IPS DF 6.9 (cell line): ENCODE results near the gene CXCR1.

Experiments
- DNase-seq: peaks from one replicate; pipeline ENCODE4 v3.0.0-alpha.2; 2013; ENCODE audit warnings: low read depth, low spot score
- H3K27ac ChIP-seq: one replicate; pipeline ENCODE4 v1.5.1; 2013; ENCODE audit warnings: low read length, control low read depth
- H3K27me3 ChIP-seq: 2 replicates; pipeline ENCODE4 v1.6.1; 2013; ENCODE audit warnings: mild to moderate bottlenecking, low read length; ENCODE audit not compliant: control insufficient read depth, insufficient read depth
- H3K36me3 ChIP-seq: 2 replicates; pipeline ENCODE4 v1.6.1; 2013; ENCODE audit warnings: low read length; ENCODE audit not compliant: control insufficient read depth, insufficient read depth
- H3K4me1 ChIP-seq: 2 replicates; pipeline ENCODE4 v1.6.1; 2013; ENCODE audit warnings: low read length; ENCODE audit not compliant: control insufficient read depth, insufficient read depth
- H3K4me3 ChIP-seq: 2 replicates; pipeline ENCODE4 v1.5.1; 2013; ENCODE audit warnings: mild to moderate bottlenecking, low read length
- H3K9me3 ChIP-seq: 2 replicates; pipeline ENCODE4 v1.6.1; 2013; ENCODE audit warnings: low read length, inconsistent platforms; ENCODE audit not compliant: control insufficient read depth, insufficient read depth
- WGBS: extraction: QIAGEN DNeasy Blood & Tissue Kit; methylation state at CpG from one replicate; pipeline ENCODE4 v1.1.7; 2013; ENCODE audit warnings: mixed read lengths, missing lambda C conversion rate; ENCODE audit not compliant: insufficient read length, insufficient coverage; 5-methylcytosine and 5-hydroxymethylcytosine counted together

Gene CXCR1

DNA sequence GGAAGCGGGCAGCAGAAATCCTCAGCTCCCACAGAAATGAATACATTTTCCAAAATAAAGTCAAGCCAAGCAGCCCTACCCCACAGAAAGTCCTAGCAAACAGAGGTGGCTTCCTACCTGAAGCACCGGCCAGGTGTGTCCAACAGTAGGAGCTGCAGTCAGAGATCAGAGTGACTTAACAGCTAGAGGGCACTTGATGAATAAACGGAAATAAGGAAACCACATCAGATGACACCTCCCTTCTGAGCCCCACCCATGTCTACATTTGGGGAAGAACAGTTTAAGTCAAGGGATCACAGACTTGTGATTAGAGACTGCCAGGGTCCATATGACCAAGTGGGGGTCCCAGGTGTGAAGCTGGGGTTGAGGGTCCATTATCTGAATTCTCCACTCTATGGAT, at the start of gene CXCR1:
Gene CXCR1 (minus strand): TSS at position 172 of the 400 bp plus-strand sequence. CDS start 1,751 bp downstream, outside the sequence.
- H3K9me3 ChIP-seq = no peaks in the 10 kb centered on the region
- WGBS = no CpG with 5 or more reads among the region's 3 CpGs
- H3K4me3 ChIP-seq = no peak within 1 kb of the TSS
- peaks cover 2% of the 10 kb centered on the region; the same call in 1 of the 2 replicates for H3K4me1 ChIP-seq
- no peaks in the 10 kb centered on the region for H3K27me3 ChIP-seq
- no peaks in the 10 kb centered on the region for H3K36me3 ChIP-seq
- H3K27ac ChIP-seq = no peak within 1 kb of the TSS
- no peak for DNase-seq

DNA sequence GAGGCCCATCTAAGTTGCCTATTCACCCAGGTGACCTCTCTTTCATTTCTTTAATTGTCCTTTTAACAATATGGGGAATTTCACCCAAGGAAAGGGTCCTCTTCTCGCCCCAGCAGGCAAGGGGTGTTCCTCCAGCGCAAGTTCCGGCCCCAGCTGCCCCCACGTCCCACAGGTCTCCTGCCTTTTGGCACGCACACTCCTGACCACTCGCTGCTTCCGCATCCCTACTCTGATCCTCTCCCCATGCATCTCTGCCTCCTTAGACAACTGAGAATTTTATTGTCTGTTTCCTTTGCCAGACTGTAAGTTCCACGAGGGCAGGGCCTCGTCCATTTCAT, 49.5 kb upstream of the CXCR1 start:
- Histone ChIP-seq H3K9me3 (no peaks in the 10 kb centered on the region), H3K27me3 (no peaks in the 10 kb centered on the region), H3K4me3 (peak overlapping the region; percentile 66; the same call in 1 of the 2 replicates), H3K27ac (no peak overlapping the region), H3K36me3 (no peaks in the 10 kb centered on the region), H3K4me1 (0 out of 2 replicates have a peak, but pooled peaks cover 2% of the 10 kb centered on the region)
- no peak for DNase-seq
- no CpG with 5 or more reads among the region's 9 CpGs for WGBS

- Histone ChIP-seq H3K27ac (no peak overlapping the region), H3K27me3 (no peaks in the 10 kb centered on the region), H3K4me3 (no peak overlapping the region), H3K4me1 (0 out of 2 replicates have a peak, but pooled peaks cover 2% of the 10 kb centered on the region), H3K9me3 (no peaks in the 10 kb centered on the region), H3K36me3 (no peaks in the 10 kb centered on the region)
- DNase-seq = no peak
- WGBS = no CpG with 5 or more reads among the region's 1 CpG
Observed at GRCh38 chr2:218214116-218214515, 47.4 kb upstream of the CXCR1 start.

GRCh38 chr2:218209078-218209477, 42.3 kb upstream of the CXCR1 start:
- DNase-seq = no peak
- WGBS = no CpG with 5 or more reads among the region's 3 CpGs
- Histone ChIP-seq H3K4me3 (no peak overlapping the region), H3K27ac (no peak overlapping the region), H3K4me1 (no peaks in the 10 kb centered on the region), H3K9me3 (no peaks in the 10 kb centered on the region), H3K27me3 (no peaks in the 10 kb centered on the region; the same call in 1 of the 2 replicates), H3K36me3 (no peaks in the 10 kb centered on the region)

GRCh38 chr2:218202266-218202665, 35.5 kb upstream of the CXCR1 start:
- Histone ChIP-seq H3K9me3 (no peaks in the 10 kb centered on the region), H3K27ac (no peak overlapping the region), H3K4me1 (no peaks in the 10 kb centered on the region), H3K36me3 (no peaks in the 10 kb centered on the region), H3K4me3 (no peak overlapping the region), H3K27me3 (no peaks in the 10 kb centered on the region)
- DNase-seq = no peak
- no CpG with 5 or more reads among the region's 3 CpGs for WGBS

- H3K9me3 ChIP-seq = no peaks in the 10 kb centered on the region
- H3K27ac ChIP-seq = no peak overlapping the region
- no peaks in the 10 kb centered on the region; the same call in 1 of the 2 replicates for H3K4me1 ChIP-seq
- no peaks in the 10 kb centered on the region for H3K27me3 ChIP-seq
- no peak for DNase-seq
- WGBS = no CpG with 5 or more reads among the region's 4 CpGs
- H3K4me3 ChIP-seq = no peak overlapping the region
- H3K36me3 ChIP-seq = no peaks in the 10 kb centered on the region
Observed at GRCh38 chr2:218196974-218197373, 30.2 kb upstream of the CXCR1 start.

DNA sequence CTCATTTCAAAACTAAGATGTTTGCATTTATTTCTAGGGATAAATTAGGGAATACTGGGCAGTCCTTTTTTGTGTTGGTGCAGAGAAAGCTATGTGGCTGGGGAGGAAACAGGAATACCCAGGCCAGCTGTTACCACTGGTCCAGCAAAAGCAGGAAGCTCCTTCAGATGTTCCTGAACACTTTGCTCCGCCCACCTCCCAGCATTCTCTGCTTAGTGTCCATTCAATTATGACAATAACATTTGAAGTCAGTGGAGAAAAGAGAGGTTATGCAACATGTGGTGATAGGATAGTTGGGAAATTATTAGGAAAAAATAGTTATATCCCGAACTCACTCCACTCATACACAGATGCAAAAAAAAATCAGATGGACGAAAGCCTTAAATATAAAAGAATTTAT, 28.1 kb upstream of the CXCR1 start:
- Histone ChIP-seq H3K27ac (no peak overlapping the region), H3K27me3 (no peaks in the 10 kb centered on the region), H3K36me3 (no peaks in the 10 kb centered on the region), H3K9me3 (no peaks in the 10 kb centered on the region), H3K4me3 (no peak overlapping the region), H3K4me1 (no peaks in the 10 kb centered on the region; the same call in 1 of the 2 replicates)
- WGBS = no CpG with 5 or more reads among the region's 3 CpGs
- DNase-seq = no peak

DNA sequence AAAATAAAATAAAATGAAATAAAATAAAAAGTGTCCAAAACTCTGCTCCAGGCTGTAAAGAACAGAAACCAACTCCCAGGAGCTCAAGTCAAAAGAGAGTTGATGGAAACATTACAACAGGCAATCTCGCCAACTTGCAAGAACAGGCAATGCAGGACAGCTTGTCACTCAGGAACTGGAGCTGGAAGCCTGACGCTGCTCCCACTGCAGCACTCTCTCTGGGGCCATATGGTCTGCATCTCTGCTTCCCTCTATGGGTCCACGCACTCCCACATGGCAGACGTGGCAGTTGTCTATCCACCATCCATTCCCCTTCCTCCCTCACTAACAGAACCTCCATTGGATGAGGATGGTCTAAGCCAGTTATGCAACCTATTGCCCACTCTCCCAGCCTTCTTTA, 26.9 kb upstream of the CXCR1 start:
- WGBS = no CpG with 5 or more reads among the region's 4 CpGs
- no peak for DNase-seq
- Histone ChIP-seq H3K27me3 (no peaks in the 10 kb centered on the region), H3K4me1 (no peaks in the 10 kb centered on the region; the same call in 1 of the 2 replicates), H3K36me3 (no peaks in the 10 kb centered on the region), H3K27ac (no peak overlapping the region), H3K9me3 (no peaks in the 10 kb centered on the region), H3K4me3 (no peak overlapping the region)

DNA sequence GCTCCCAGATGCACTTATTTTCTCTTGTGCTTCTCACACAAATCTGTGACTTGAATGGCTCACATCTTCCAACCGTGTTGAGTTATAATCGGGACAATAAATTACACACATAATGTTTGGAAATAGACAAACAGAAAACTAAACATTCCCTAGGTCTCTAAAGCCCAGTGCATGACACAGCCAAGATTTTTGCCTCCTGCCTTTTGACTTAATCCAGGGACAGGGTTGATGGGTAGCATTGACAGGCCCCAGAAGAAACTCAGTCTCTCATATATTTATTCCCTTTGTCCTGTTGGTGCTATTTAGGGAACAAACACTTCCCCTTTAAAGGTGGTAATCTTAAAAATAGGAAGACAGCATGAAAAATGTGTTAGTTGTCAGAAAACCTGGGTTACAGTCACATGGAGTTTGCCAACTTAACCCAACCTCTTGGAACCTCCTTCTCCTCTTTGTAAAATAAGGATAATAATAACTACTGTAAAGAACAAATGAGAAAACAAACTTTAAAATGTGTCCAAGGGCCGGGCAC, 26.2 kb upstream of the CXCR1 start:
- H3K27me3 ChIP-seq = no peaks in the 10 kb centered on the region
- no peak for DNase-seq
- H3K9me3 ChIP-seq = no peaks in the 10 kb centered on the region
- no peaks in the 10 kb centered on the region for H3K36me3 ChIP-seq
- H3K4me3 ChIP-seq = no peak overlapping the region
- H3K27ac ChIP-seq = no peak overlapping the region
- WGBS = no CpG with 5 or more reads among the region's 3 CpGs
- no peaks in the 10 kb centered on the region; the same call in 1 of the 2 replicates for H3K4me1 ChIP-seq

DNA sequence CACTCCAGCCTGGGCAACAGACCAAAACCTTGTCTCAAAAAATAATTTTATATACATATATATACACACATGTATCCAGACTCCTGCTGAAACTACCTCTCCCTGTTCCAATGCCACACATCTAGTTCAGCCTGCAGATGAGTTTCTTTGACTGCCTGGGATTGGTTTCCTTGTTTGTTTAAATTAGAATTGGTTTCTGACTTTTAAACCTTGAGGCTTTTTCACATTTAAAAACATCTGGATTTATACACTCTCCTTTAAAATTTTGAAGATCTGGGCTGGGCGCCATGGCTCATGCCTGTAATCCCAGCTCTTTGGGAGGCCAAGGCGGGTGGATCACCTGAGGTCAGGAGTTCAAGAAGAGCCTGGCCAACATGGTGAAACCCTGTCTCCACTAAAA, 21.8 kb upstream of the CXCR1 start:
- Histone ChIP-seq H3K27ac (no peak overlapping the region), H3K4me3 (no peak overlapping the region), H3K36me3 (no peaks in the 10 kb centered on the region), H3K27me3 (no peaks in the 10 kb centered on the region), H3K4me1 (no peaks in the 10 kb centered on the region), H3K9me3 (no peaks in the 10 kb centered on the region)
- no CpG with 5 or more reads among the region's 2 CpGs for WGBS
- no peak for DNase-seq

- Histone ChIP-seq H3K36me3 (no peaks in the 10 kb centered on the region), H3K4me3 (no peak overlapping the region), H3K4me1 (no peaks in the 10 kb centered on the region), H3K9me3 (no peaks in the 10 kb centered on the region), H3K27me3 (no peaks in the 10 kb centered on the region), H3K27ac (no peak overlapping the region)
- no CpG with 5 or more reads among the region's 4 CpGs for WGBS
- no peak for DNase-seq
Observed at GRCh38 chr2:218187296-218188015, 20.7 kb upstream of the CXCR1 start.
